AG09309 (cell line): ENCODE data around the gene HS3ST1.

Experiments
- DNase-seq: peaks from one replicate; pipeline ENCODE4 v3.0.0-alpha.2; 2010; ENCODE audit warnings: low read depth
- H3K4me3 ChIP-seq: 2 replicates; pipeline ENCODE4 v1.5.1; 2011; ENCODE audit warnings: mild to moderate bottlenecking, low read depth, low read length, moderate library complexity; ENCODE audit not compliant: control insufficient read depth
- CTCF ChIP-seq: IDR thresholded peaks from 2 replicates; pipeline ENCODE4 v1.5.1; 2011; ENCODE audit warnings: mild to moderate bottlenecking, low read depth, low read length, inconsistent platforms; ENCODE audit not compliant: insufficient read depth, control insufficient read depth; ENCODE audit errors: missing control alignments

Gene HS3ST1

GRCh38 chr4:11428899-11429698, 405 bp upstream of the HS3ST1 start:
- DNase-seq, result no peak
- no peak overlapping the region for H3K4me3 ChIP-seq
- no peak for TF ChIP-seq CTCF

GRCh38 chr4:11427121-11427996, 1.3 kb downstream of the HS3ST1 start:
- no peak for DNase-seq
- H3K4me3 ChIP-seq, result no peak overlapping the region

GRCh38 chr4:11426731-11427120, 2.0 kb downstream of the HS3ST1 start:
- TF ChIP-seq CTCF, result no peak
- H3K4me3 ChIP-seq, result no peak overlapping the region
- no peak for DNase-seq

More at GRCh38 chr4:11427121-11427996, 1.3 kb downstream of the HS3ST1 start:
- TF ChIP-seq CTCF, result no peak

GRCh38 chr4:11426003-11426402, 2.7 kb downstream of the HS3ST1 start:
- DNase-seq, result no peak
- no peak overlapping the region for H3K4me3 ChIP-seq
- no peak for TF ChIP-seq CTCF

GRCh38 chr4:11424856-11425255, 3.8 kb downstream of the HS3ST1 start:
- H3K4me3 ChIP-seq, result no peak overlapping the region
- DNase-seq, result no peak
- TF ChIP-seq CTCF, result no peak

- DNase-seq, result no peak
- TF ChIP-seq CTCF, result no peak
- H3K4me3 ChIP-seq, result no peak overlapping the region
These were observed 4.7 kb downstream of the HS3ST1 start for GRCh38 chr4:11424000-11424399.
